Posterior cingulate gyrus (tissue), 11 donors: Measurements from ENCODE around the gene LEMD2.

Experiments
- DNase-seq, 10 donors: peaks; one replicate each; pipeline versions ENCODE4 v3.0.0 to v3.0.0-alpha.2; 2020 to 2021; ENCODE audit warnings: mixed read lengths in 3 of 10
- intact Hi-C: fragments of 100-400 bp; cut with DNase I; formaldehyde crosslinking; loops from one replicate; pipeline ENCODE4 v1.15.1; 2023

LEMD2 gene

GRCh38 chr6:33799454-33800113, 10.7 kb upstream of the LEMD2 start:
- peak in 2 of 10 donors; percentile 12 to 13 for DNase-seq
- intact Hi-C loops, result no loop called here

GRCh38 chr6:33798343-33798848, 9.5 kb upstream of the LEMD2 start:
- intact Hi-C loops, result no loop called here
- peak in 2 of 10 donors; percentile 58 to 75 for DNase-seq

- intact Hi-C loops, result no loop called here
- no peak for DNase-seq
These were observed 8.9 kb upstream of the LEMD2 start for GRCh38 chr6:33797626-33798342.

- intact Hi-C loops, result no loop called here
These were observed 6.1 kb upstream of the LEMD2 start for GRCh38 chr6:33794910-33795623.

DNA sequence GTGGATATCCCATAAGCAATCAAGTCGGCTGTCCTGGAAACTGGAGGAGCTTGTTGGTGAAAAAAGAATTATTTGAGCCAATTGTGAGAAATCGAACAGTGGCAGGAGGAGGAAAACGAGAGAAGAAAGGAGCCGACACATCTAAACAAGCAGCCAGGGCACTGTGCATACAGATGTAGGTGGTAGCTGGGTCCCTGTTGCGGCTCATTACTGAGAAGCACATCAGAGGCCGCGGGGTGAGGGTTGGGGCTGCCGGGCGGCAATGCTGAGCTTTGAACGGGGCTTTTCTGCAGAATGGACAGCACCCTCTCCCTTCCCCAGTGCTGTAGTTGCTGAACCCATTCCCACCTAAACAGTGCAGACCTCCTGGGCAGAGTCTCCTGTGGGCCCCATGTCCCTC, 4.1 kb upstream of the LEMD2 start:
- peak in 1 of 10 donors; percentile 16 for DNase-seq
- intact Hi-C loops, result no loop called here

More at GRCh38 chr6:33794910-33795623, 6.1 kb upstream of the LEMD2 start:
- peak in 2 of 10 donors; percentile 22 to 49 for DNase-seq

GRCh38 chr6:33791620-33792019, 2.7 kb upstream of the LEMD2 start:
- intact Hi-C loops, result no loop called here
- DNase-seq, result peak in 1 of 10 donors; percentile 51

DNA sequence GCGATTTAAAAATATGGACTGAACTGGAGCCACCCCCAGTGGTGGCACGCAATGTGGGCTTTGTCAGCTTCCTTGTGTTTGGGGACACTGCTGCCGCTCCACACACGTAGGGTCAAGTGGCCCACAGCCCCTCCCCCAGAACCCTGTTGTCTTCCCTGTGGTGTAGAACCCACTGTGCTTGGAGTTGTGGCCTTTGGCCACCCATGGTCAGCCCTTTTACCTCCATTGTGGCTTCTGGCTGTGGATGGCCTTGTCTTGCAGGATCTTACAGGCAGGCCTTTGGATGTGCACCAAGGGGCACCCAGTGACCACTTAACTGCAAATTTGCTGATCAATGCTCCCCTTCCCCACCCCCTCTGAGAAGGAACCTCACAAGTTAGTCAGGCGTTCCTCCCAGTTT, 2.0 kb upstream of the LEMD2 start:
- intact Hi-C loops, result no loop called here
- peak in 2 of 10 donors; percentile 53 to 65 for DNase-seq

DNA sequence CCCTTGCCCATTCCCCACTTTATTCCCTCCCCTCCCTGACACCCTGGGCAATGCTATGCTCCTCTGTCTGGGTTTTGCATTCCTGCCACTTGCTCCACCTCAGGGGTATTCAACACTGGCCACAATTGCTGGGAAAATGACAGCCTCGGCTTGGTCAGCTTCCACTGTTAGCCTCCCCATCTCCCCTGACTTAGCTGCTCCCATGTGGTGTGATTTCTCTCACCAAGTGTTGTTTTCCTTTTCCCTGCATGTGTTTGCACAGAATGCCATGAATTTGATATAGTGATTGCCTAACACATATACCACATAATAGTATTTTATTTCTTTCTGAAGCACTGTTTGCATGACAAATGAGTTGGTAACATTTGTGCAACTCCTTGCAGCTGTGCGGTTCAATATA, 1.4 kb upstream of the LEMD2 start:
- DNase-seq, result peak in 1 of 10 donors; percentile 35
- intact Hi-C loops, result no loop called here

DNA sequence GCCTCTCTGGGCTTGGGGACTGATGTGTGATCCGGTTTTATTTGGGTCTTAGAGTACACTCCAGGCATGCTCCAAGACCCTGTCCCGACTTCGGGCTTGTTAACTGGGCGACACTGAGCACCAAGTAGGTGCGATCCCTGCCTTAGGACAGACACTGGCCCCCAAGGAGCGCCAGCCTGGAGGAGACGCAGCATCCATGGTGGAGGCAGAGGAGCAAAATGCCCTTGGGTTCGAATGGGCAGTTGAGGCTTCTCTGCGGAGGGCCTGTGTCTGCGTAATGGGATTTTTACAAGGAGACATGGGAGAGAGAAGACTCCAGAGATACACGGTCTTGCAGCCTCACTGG, 593 bp upstream of the LEMD2 start:
- DNase-seq, result peak in 2 of 10 donors; percentile 69 to 76
- intact Hi-C loops, result loop anchor here (5.0 kb wide), 1 partner anchor 77 kb away; the partner anchor contains the start of gene UQCC2

DNA sequence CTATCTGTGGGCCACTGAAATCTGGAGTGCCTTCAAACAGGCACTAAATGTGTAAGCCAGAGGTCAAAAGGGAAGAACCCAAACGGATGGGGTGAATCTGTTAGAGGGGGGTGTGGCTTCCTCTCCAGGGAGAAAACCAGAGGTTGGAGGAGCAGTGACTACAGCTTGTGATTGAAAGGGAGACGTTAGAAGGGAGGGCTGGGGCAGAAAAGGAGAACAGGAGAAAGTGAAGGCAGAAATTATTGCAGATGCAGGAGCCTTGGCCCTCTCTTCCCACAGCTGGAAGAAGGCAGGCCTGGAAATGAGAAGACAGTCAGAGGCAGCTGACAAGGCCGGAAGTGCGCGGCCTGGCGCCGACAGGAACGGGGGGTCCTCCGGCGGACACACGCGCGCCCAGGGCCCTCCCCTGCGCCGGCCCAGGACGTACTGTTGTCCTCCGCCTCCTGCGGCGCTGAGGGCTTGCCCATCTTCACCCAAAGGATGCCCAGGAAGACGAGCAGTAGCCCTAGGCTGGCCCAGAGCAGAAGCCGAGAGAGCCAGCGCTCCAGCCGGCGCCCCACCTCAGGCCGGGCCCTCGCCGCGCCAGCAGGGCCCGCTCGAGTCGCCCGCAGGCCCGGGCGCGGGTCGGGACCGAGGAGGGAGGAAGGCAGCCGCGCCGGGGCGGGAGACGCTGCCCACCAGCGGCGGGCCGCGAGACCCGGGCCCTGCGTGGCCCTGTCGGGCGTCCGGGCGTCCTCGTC, 806 bp downstream of the LEMD2 start:
- intact Hi-C loops, result loop anchor here (5.0 kb wide), 1 partner anchor 76 kb away; the partner anchor contains the start of gene UQCC2
- peak; percentile 46 to 94 (median 60) for DNase-seq

DNA sequence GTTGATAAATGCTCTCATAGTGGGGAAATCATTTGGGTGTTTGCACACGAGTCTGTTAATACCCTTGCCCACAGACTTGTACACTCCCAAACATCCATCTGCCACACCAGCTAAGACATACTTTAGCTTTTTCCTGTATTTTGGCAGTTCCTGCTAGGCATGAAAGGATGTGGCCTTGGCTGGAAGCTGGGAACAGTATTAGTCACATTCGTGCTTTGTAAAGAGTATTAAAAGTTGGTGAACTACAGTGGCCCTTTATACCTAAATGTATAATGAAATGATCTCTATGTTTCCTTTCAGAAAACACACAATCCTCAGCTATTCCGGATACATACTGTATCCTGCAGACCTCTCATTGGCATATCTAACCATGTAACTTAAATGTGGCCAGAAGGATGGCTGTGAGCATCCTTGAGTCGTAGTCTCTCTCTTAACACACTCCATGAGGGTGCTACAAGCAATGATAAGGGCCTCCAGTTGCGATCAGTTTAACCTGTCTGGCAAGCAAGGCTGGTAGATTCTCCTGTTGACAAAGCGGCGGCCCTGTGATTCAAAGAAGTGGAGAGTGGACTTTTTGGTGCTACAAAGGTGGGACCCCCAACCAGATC, 1.5 kb downstream of the LEMD2 start:
- intact Hi-C loops, result loop anchor here (5.0 kb wide), 1 partner anchor 75 kb away; the partner anchor contains the start of gene UQCC2
- DNase-seq, result no peak

DNA sequence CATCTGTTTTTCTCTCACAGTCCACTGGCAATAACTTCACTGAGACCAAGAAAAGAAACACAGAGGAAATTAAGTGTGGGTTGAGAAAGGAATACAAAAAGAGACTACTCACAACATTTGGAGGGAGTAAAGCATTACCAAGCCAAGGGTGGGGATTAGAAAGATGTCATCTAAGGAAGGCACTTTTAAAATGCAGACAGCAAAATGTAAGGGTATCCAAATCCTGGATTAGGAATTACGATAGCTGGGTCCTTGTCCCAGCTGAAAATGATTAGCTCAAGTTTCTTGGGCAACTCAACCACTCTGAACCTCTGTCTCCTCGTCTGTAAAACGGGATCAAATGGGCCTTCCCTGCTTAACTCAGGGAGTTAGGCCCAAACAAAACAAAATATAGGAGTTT, 2.2 kb downstream of the LEMD2 start:
- intact Hi-C loops, result loop anchor here (5.0 kb wide), 1 partner anchor 74 kb away; the partner anchor contains the start of gene UQCC2
- no peak for DNase-seq

GRCh38 chr6:33785778-33786177, 3.2 kb downstream of the LEMD2 start:
- DNase-seq, result no peak
- intact Hi-C loops, result loop anchor here (5.0 kb wide), 1 partner anchor 73 kb away; the partner anchor contains the start of gene UQCC2

DNA sequence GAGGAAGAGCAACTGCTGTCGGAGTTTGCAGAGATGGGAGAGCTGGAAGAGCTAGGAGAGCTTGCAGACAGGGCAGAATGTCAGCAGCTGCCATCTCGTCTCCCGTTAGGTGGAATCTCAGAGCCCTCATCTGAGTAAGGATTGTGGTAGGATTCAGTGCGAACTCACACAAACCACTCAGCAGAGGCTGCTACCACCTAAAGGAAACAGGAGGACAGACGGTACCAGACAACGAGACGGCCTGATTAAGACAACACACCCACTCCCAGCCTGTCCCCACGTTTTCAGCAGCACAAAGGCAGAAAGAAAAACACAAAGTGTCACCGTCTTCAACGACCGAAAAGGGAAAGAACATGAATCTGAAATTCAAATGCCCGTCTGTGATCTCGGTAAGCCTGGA, 4.1 kb downstream of the LEMD2 start:
- intact Hi-C loops, result loop anchor here (5.0 kb wide), 1 partner anchor 72 kb away; the partner anchor contains the start of gene UQCC2
- DNase-seq, result peak in 5 of 10 donors; percentile 29 to 76 (median 33)

- intact Hi-C loops, result no loop called here
- no peak for DNase-seq
These were observed 5.0 kb downstream of the LEMD2 start for GRCh38 chr6:33783781-33784520.

DNA sequence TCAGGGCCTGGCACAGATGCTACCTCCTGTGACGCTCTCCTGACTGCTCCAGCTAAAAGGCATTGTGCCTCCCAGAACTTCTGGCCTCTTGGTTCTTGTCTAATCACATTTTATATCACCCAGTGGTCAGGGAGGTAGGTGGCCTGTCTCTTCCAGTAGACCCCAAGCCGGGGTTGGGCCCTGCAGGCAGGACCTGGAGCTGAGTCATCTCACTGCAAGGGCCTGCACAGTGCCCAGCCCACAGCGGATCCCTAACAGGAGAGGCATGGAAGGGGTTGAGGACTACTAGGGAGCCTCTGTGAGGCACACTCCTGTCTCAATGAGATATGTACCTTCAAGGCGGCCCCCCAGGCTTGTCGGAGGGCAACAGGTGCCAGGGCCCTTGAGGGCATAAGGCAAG, 6.4 kb downstream of the LEMD2 start:
- intact Hi-C loops, result no loop called here
- no peak for DNase-seq

DNA sequence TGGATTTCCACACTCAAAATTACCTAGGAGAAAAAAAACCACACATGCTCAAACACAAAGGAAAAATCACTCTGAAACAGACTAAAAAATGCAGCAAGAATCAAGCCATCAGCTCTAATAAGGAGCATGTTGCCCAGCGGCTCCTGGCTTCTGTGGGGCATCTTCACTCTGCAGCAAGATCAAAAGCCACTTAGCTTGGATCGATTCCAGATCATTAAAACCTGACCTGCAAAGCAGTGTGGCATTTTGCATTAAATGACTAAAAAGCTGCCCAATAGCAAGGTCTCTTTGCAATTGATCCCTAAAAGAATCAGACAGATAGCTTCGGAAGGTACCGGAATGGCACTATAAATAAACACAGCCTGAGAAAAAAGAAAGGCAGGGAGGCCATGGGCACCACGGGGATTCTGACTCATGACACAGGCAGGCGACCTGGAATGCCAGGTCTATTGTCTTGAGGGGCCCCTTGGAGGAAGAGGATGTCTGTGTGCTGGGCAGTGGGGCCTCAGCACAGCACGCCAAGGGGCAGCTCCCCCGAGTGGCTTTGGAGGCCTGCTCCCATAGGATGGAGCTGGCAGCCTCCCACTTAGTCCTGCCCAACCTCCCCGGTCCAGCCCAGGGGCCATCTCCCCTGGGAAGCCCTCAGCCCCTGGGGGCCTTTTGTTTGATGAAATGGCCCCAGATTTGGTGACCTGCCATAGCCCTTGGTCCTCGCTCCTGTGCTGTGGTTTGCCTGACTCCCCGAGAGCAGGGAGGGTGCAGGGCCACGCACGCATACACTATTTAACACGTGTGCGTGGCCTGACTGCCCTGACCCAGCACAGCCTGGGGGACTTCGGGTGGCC, 7.6 kb downstream of the LEMD2 start:
- intact Hi-C loops, result no loop called here

GRCh38 chr6:33779895-33780294, 9.0 kb downstream of the LEMD2 start:
- intact Hi-C loops, result no loop called here

More for the DNA sequence above, 7.6 kb downstream of the LEMD2 start:
- no peak for DNase-seq

More at GRCh38 chr6:33779895-33780294, 9.0 kb downstream of the LEMD2 start:
- peak in 8 of 10 donors; percentile 36 to 92 (median 56) for DNase-seq
